SK-N-MC (cell line): Measurements from ENCODE around the gene NKD2.

ENCODE experiments used
- DNase-seq: peaks from one replicate; pipeline ENCODE4 v3.0.0-alpha.2; 2011; ENCODE audit warnings: low read depth, low spot score
- H3K27ac ChIP-seq: fragments of 200-600 bp; sonication (generic); 2 replicates; pipeline ENCODE4 v1.5.1; 2016; ENCODE audit warnings: mixed run types
- H3K36me3 ChIP-seq: fragments of 200-600 bp; sonication (generic); 2 replicates; pipeline ENCODE4 v1.6.1; 2017; ENCODE audit warnings: antibody characterized with exemption, low read length, mixed read lengths; ENCODE audit not compliant: insufficient read depth
- H3K4me3 ChIP-seq: fragments of 200-600 bp; sonication (generic); 2 replicates; pipeline ENCODE4 v1.5.1; 2016
- H3K9ac ChIP-seq: fragments of 200-600 bp; sonication (generic); 2 replicates; pipeline ENCODE4 v1.8.0; 2017; ENCODE audit warnings: mixed run types, mixed read lengths; ENCODE audit not compliant: insufficient read length
- H3K9me3 ChIP-seq: fragments of 200-600 bp; sonication (generic); 2 replicates; pipeline ENCODE4 v1.6.1; 2017; ENCODE audit warnings: low read depth, mild to moderate bottlenecking, antibody characterized with exemption, low read length, moderate library complexity, mixed read lengths
- EZH2 ChIP-seq: fragments of 200-600 bp; sonication (generic); IDR thresholded peaks from one replicate; pipeline ENCODE4 v1.6.1; 2017; ENCODE audit warnings: antibody characterized with exemption
- FOXP2 ChIP-seq: optimal IDR thresholded peaks from 2 replicates; pipeline ENCODE3; 2011; ENCODE audit warnings: mild to moderate bottlenecking, moderate library complexity; ENCODE audit not compliant: insufficient read depth; ENCODE audit errors: extremely low read length, control extremely low read depth
- POLR2AphosphoS5 ChIP-seq: IDR thresholded peaks from 2 replicates; pipeline ENCODE4 v1.6.1; 2012; ENCODE audit warnings: mild to moderate bottlenecking, low read depth, low read length, borderline replicate concordance

NKD2 gene

DNA sequence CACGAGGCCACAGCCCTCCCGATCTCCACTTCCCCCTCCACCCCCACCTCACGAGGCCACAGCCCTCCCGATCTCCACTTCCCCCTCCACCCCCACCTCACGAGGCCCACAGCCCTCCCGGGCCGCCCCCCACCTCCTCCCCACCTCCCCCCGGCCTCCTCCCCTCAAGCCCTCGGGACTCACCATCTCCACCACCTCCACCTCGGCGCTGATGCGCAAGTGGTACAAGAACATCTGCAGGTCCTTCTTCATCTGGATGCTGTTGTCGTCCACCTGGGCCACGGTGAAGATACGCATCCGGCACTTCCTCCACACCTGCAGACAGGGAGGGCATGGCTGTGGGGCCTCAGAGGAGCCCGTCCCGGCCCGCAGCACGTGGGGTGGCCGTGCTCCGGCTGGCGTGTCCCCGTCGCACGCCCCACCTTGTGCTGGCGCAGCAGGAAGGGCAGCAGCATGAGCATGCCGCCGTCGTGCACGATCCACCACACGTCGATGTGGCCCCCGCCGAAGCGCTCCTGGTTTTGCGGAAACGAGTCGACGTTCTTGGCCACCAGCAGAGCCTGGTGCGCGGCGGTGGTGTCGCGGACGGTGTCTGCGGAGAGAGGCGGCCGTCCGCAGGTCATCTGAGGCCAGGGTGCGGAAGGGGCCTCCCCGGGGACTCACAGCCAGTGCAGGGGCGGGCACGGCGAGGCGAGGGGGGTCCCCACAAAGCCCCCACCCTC lies 55.2 kb downstream of the NKD2 start:
- H3K36me3 ChIP-seq = no peaks in the 10 kb centered on the region; the same call in 1 of the 2 replicates
- H3K4me3 ChIP-seq = no peak overlapping the region
- DNase-seq = no peak
- no peak overlapping the region for H3K27ac ChIP-seq
- TF ChIP-seq FOXP2 (no peak), POLR2AphosphoS5 (no peak), EZH2 (no peak)
- H3K9me3 ChIP-seq = no peaks in the 10 kb centered on the region
- H3K9ac ChIP-seq = no peak overlapping the region

DNA sequence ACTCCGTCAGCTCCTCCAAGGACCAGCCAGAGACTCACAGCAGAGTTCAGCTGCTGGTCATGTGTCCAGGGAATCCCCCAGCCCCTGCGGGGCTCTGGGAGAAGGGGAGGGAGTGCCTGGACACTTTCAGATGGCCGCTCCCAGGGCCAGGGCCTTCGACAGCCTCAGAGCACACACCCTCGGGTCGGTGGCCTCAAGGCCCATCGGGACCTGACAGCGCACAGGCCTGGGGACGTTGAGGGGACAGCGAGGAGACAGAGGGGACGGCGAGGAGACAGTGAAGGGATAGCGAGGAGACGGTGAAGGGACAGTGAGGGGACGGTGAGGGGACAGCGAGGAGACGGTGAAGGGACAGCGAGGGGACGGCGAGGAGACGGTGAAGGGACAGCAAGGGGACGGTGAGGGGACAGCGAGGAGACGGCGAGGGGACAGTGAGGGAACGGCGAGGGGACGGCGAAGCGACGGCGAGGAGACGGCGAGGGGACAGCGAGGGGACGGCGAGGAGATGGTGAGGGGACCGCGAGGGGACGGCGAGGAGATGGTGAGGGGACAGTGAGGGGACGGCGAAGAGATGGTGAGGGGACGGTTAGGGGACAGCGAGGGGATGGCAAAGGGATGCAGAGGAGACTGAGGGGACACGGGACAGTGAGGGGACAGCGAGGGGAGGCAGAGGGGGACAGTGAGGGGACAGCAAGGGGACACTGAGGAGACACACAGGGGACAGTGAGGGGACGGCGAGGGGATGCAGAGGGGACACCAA lies 56.0 kb downstream of the NKD2 start:
- TF ChIP-seq EZH2 = no peak
- TF ChIP-seq POLR2AphosphoS5 = no peak
- no peak for TF ChIP-seq FOXP2
- H3K27ac ChIP-seq = no peak overlapping the region
- H3K4me3 ChIP-seq = no peak overlapping the region
- no peak for DNase-seq
- no peaks in the 10 kb centered on the region; the same call in 1 of the 2 replicates for H3K36me3 ChIP-seq
- H3K9me3 ChIP-seq = no peaks in the 10 kb centered on the region
- H3K9ac ChIP-seq = no peak overlapping the region

DNA sequence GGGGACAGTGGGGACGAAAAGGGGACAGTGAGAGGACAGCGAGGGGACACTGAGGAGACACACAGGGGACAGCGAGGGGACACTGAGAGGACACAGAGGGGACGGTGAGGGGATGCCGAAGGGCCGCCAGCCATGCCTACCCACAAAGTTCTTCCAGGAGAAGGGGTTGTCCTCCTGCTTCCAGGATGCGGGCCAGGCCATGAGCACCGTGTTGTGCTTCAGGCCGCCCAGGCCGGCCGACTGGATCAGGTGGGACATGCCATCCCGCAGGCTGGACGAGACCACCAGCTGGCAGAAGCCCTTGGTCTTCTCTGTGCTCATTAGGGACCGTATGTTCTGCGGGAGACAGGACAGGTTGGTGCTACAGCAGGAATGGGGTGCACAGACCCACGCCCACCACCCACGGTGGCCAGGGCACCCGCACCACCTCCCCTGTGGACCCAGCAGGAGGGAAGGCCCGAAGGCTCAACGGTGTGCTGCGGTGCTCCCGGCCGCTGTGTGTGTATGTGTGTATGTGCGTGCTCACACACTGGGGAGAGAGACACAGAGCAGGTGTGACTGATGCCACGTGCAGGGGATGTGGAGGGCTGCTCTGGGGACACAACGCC lies 56.6 kb downstream of the NKD2 start:
- Histone ChIP-seq H3K36me3 (no peaks in the 10 kb centered on the region; the same call in 1 of the 2 replicates), H3K9ac (no peak overlapping the region), H3K4me3 (no peak overlapping the region), H3K9me3 (no peaks in the 10 kb centered on the region), H3K27ac (no peak overlapping the region)
- TF ChIP-seq FOXP2 = no peak
- no peak for TF ChIP-seq POLR2AphosphoS5
- no peak for TF ChIP-seq EZH2
- DNase-seq = no peak

GRCh38 chr5:1065891-1066650 lies 57.5 kb downstream of the NKD2 start:
- Histone ChIP-seq H3K27ac (no peak overlapping the region), H3K36me3 (no peaks in the 10 kb centered on the region; the same call in 1 of the 2 replicates), H3K9ac (no peak overlapping the region), H3K4me3 (no peak overlapping the region), H3K9me3 (no peaks in the 10 kb centered on the region)
- DNase-seq = no peak
- TF ChIP-seq EZH2 (no peak), FOXP2 (no peak), POLR2AphosphoS5 (no peak)

DNA sequence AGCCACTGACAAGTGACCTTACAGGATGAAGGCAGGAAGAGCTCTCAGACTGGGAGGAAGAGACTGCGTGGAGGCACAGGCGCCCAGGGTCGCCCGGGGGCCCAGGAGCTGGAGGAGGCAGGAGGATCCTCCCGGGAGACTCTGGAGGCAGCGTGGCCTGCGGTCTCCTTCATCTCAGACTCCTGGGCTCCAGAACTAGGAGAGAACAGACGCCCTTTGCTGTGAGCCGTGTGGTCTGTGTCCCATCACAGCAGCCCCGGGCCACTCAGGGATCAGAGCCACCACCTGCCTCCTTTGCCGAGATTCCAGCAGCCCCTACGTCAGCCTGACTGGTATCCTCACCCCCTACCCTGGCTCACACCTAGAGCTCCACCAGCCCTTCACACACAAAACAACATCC lies 58.1 kb downstream of the NKD2 start:
- no peak overlapping the region for H3K9ac ChIP-seq
- no peaks in the 10 kb centered on the region for H3K9me3 ChIP-seq
- no peak for DNase-seq
- no peak overlapping the region for H3K27ac ChIP-seq
- H3K4me3 ChIP-seq = no peak overlapping the region
- TF ChIP-seq POLR2AphosphoS5 (no peak), EZH2 (no peak), FOXP2 (no peak)
- no peaks in the 10 kb centered on the region; the same call in 1 of the 2 replicates for H3K36me3 ChIP-seq

DNA sequence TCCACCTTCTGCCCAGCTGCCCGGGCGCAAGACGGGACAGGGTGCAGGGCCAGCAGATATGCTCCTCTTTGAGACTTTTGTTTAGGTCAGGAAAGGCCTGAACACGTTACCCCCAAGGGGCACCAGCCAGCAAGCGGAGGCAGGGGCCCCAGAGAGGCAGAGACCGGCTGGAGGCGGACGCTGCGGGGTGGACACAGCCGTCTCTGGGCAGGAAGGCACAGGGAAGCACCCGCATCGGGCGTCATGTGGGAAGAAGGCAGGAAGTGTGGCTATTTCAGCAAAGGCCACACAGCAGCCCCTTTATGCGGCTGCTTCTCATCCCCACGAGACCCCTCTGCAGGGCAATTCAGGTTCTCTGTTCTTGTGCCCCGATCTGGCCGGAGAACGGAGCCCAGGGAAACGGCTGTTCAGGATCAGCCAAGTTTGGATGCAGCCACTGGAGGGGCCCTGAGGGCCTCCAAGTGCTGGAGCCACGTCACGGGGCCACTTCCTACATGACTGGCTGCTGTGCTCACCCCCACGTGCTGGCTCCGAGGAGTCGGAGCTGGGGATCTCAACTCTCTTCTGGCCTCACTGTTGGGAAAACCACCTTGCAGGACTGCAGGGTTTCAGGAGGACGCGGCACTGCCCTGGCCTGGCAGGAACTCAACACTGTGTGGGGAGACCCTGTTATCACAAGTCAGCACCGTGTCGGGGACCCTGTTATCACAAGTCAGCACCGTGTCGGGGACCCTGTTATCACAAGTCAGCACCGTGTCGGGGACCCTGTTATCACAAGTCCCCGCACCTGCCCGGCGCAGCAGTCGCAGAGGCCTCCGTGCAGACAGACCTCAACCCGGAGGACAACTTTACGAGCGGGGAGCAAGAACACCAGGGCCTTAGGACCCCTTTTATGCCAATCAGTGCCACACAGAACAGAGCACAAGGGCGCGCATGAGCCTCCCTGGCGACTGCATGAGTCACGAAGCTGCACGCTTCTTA lies 58.8 kb downstream of the NKD2 start:
- H3K9me3 ChIP-seq = no peaks in the 10 kb centered on the region

DNA sequence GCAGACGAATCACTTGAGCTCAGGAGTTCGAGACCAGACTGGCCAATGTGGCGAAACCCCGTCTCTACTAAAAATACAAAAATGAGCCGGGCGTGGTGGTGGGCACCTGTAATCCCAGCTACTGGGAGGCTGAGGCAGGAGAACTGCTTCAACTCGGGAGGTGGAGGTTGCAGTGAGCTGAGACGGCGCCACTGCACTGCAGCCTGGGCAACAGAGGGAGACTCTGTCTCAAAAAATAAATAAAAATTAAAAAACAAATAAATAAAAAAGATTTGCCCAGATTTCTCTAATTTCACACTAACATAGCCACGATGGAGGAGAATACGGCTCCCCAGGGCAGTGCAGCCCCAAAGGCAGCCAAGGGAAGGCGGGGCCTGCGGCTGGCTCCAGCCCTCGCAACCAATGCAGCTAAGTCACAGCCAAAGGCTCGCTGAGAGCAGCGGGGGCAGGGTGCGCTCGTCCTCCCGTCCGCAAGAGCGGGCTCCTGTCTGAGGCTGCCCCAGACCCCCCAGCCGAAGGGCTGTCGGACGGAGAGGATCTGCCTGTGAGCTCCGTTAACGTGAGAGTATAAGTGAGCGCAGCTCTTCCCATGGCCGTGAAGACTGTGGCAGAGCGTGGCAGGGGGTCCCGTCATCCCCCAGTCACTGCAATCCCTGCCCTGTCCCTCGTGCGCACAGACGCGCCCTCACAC lies 59.7 kb downstream of the NKD2 start:
- H3K4me3 ChIP-seq = no peak overlapping the region
- TF ChIP-seq POLR2AphosphoS5 (no peak), FOXP2 (no peak), EZH2 (no peak)

More for the DNA sequence above, 58.8 kb downstream of the NKD2 start:
- no peak overlapping the region for H3K27ac ChIP-seq
- H3K4me3 ChIP-seq = no peak overlapping the region
- DNase-seq = no peak
- no peak overlapping the region for H3K9ac ChIP-seq
- H3K36me3 ChIP-seq = no peaks in the 10 kb centered on the region; the same call in 1 of the 2 replicates
- TF ChIP-seq POLR2AphosphoS5 (no peak), EZH2 (no peak), FOXP2 (no peak)

More for the DNA sequence above, 59.7 kb downstream of the NKD2 start:
- no peak overlapping the region for H3K27ac ChIP-seq
- H3K9me3 ChIP-seq = no peaks in the 10 kb centered on the region
- no peak for DNase-seq
- H3K36me3 ChIP-seq = no peaks in the 10 kb centered on the region; the same call in 1 of the 2 replicates
- no peak overlapping the region for H3K9ac ChIP-seq
